H1 (cell line): ENCODE results near the gene DDX23. TPM values are rescaled to one million over a fixed set of nuclear protein-coding genes. Genes with fewer than 3 reads are reported as not detected.
A peak's percentile ranks its signal among the peaks of the same experiment; 100 is the strongest.

Source experiments
- CHD2 ChIP-seq: IDR thresholded peaks from 2 replicates; pipeline ENCODE4 v1.6.1; 2012; ENCODE audit warnings: low read length, improper control_type of control experiment
- CREB1 ChIP-seq: IDR thresholded peaks from 2 replicates; pipeline ENCODE4 v1.6.1; 2012; ENCODE audit warnings: inconsistent platforms
- CTBP2 ChIP-seq: IDR thresholded peaks from 2 replicates; pipeline ENCODE4 v1.7.0; 2011; ENCODE audit warnings: borderline replicate concordance, mild to moderate bottlenecking, moderate library complexity, mixed read lengths, low read length; ENCODE audit not compliant: insufficient read depth, insufficient read length
- EZH2 ChIP-seq: fragments of 200-600 bp; sonication (generic); IDR thresholded peaks from 2 replicates; pipeline ENCODE4 v1.7.1; 2012; ENCODE audit warnings: low read depth, mild to moderate bottlenecking, moderate library complexity, low read length, inconsistent platforms; ENCODE audit not compliant: severe bottlenecking
- HDAC2 ChIP-seq, 2 experiments: fragments of 300-600 bp in 1 of 2; sonication (generic) in 1 of 2; IDR thresholded peaks; 2 replicates each; pipeline ENCODE4 v1.6.1; 2011 to 2012; ENCODE audit warnings: low read depth in 2 of 2, low read length in 2 of 2, mild to moderate bottlenecking in 2 of 2, moderate library complexity in 2 of 2, borderline replicate concordance in 1 of 2, inconsistent platforms in 1 of 2
- PHF8 ChIP-seq: fragments of 200-600 bp; sonication (generic); conservative IDR thresholded peaks from 2 replicates; pipeline ENCODE4 v1.7.1; 2012; ENCODE audit warnings: low read depth, mild to moderate bottlenecking, inconsistent platforms, low read length, moderate library complexity
- POLR2A ChIP-seq, 2 experiments: IDR thresholded peaks; 1 replicate in 1 of 2; 2 replicates in 1 of 2; pipeline ENCODE4 v1.6.1; 2011; ENCODE audit warnings: low read depth in 2 of 2, low read length in 2 of 2, mild to moderate bottlenecking in 2 of 2; ENCODE audit errors: control extremely low read depth in 1 of 2
- POLR2AphosphoS5 ChIP-seq: IDR thresholded peaks from 2 replicates; pipeline ENCODE4 v1.6.1; 2011; ENCODE audit warnings: low read depth, low read length
- POU5F1 ChIP-seq: IDR thresholded peaks from 2 replicates; pipeline ENCODE4 v1.6.1; 2011; ENCODE audit warnings: low read depth, mild to moderate bottlenecking, low read length, moderate library complexity
- SUZ12 ChIP-seq: fragments of 200-600 bp; sonication (generic); IDR thresholded peaks from 2 replicates; pipeline ENCODE4 v1.6.1; 2012; ENCODE audit warnings: mild to moderate bottlenecking, inconsistent platforms, low read length, moderate library complexity, mixed read lengths
- TAF7 ChIP-seq: optimal IDR thresholded peaks from 2 replicates; pipeline ENCODE3; 2011; ENCODE audit warnings: low read depth, mild to moderate bottlenecking, inconsistent platforms, low read length, moderate library complexity, borderline replicate concordance
- polyA plus RNA-seq, 7 experiments: library from polyadenylated mRNA; depleted of rRNA in 3 of 7; stranded (reverse) in 5 of 7; unstranded in 2 of 7; fragments of >200 nt in 5 of 7; fragments of 200-250 nt in 2 of 7; gene quantifications; 1 replicate in 5 of 7; 2 replicates in 1 of 7; 4 replicates in 1 of 7; pipeline versions ENCODE4 v1.2.1 to v1.2.3, GENCODE V29; 2011 to 2013; ENCODE audit warnings: missing spikeins in 2 of 7, mixed read lengths in 2 of 7
- total RNA-seq: library from RNA; stranded (reverse); fragmentation: NEBNext Ultra II Directional; extraction: Animal tissue kit (Norgen Biotek cat#: 25700); gene quantifications from 2 replicates; pipeline ENCODE4 v1.2.1, GENCODE V29; 2021

Gene DDX23
- total and polyA plus RNA-seq, 2 of the 8 experiments (the other 6 are each of a cell fraction or from before 2014, with no cell fraction given), result 43.5 to 107 TPM

DNA sequence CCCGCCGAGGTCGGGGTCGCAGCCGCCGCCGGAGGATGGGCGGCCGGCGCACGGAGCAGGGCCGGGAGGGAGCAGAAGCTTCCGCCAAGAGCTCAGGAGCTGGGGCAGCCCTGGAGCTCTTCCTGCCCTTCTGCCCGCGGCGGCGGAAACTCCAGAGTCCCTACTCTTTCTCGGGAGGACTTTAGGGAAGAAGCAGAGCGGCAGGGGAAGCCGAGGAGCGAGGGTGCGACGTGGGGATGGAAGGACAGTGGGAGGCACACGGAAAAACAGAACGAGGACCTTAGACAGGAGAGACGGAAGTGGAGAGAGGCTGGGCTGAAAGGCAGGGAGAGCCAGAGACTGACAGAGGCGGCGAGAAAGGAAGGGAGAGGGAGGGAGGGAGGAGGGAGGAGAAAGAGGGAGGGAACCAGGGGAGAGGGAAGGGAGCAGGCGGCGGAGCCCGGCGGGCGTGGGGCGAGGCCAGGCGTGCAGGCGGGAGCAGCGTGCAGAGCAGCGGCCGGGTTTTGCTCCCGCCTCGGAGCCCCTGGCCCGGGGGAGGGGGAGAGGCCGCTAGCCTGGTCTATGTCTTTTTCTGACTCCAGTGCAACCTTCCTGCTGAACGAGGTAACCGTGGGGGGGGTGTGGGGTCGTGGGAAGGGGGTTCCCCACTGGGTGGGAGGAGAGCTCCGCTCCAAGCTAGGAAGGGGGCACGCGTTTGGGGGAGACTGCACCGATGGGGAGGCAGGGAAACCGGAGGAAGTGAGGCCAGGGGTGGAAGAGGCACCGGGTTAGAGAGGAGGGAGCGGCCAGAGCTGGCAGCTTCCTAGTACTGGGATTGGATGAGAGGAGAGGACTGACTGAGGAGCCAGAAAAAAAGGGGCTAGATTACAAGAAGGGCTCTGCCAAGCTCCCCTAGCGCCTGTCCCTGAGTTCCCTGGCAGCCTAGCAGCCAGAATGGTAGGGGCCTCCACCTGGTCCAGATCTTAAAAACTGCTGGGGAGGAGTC is 36.5 kb downstream of the DDX23 start (continued):
- TF ChIP-seq SUZ12 (peak; percentile 76; the same call in 1 of the 2 replicates), CREB1 (no peak), PHF8 (no peak; the same call in 1 of the 2 replicates), POLR2AphosphoS5 (no peak), TAF7 (no peak), CTBP2 (peak; percentile 86), POLR2A (IDR thresholded peaks at IDR 0.05; ENCODE audit: control extremely low read depth in 1 of 2, low read depth in 2 of 2, low read length in 2 of 2) (no peak), POU5F1 (no peak), EZH2 (no peak), HDAC2 (IDR thresholded peaks at IDR 0.05; ENCODE audit: borderline replicate concordance in 1 of 2, low read depth in 2 of 2, low read length in 2 of 2) (0 out of 4 replicates have a peak, but pooled peaks of 1 of the 2 experiments have one; percentile 25), CHD2 (no peak)
